ENCODE measurements around the gene THOC6.

Gene THOC6

DNA sequence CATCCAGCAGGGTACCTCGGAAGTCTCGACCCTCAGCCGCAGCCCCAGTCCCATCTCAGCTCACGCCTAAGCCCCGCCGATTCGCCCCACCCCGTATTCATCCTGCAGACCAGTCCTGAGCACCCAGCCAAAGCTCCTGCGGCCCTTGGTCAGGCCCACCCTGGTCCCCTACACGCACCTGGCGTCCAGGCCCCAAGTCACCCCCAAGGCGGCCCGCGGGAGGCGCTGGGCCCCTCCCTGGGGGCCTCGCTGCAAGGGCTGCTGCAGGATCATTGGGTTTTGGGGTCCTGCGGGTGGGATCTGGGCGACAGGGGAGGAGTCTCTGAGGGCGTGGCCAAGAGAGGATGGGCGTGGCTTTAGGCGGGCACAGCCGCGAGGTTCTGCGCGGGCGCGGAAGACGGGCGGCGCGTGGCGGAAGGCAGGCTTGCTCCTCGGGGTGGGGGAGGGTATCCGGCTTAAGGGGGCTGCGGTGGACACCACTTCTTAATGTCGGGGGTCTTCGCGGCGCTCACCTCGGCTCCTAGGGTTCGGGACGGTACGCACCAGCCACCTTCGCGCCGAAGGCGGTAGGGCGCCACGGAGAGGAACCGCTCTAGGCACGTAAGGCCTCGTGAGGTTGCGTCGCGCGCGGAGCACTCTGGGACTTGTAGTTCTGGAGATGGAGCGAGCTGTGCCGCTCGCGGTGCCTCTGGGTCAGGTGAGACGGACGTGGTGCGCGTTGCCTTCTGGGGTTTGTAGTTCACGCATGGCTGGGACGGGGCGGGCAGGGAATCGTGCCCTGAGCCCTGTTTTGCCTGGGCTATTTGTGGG lies at the start of gene THOC6, which contains the start of gene HCFC1R1:
Gene THOC6 (plus strand): TSS at position 367 of the 810 bp plus-strand sequence. CDS start 292 bp downstream, at position 659.
Gene HCFC1R1 (minus strand): TSS at position 274 of the 810 bp plus-strand sequence. CDS start 1 bp downstream, at position 273.
- DNase-seq (ENCODE audit: low read depth, low spot score), result peak; percentile 92

GRCh38 chr16:2974319-2975056 lies 49.3 kb upstream of the THOC6 start:
- no peak for DNase-seq (ENCODE audit: low read depth, low spot score)

GRCh38 chr16:2975161-2975795 lies 48.6 kb upstream of the THOC6 start:
- no peak for DNase-seq (ENCODE audit: low read depth, low spot score)

- no peak for DNase-seq (ENCODE audit: low read depth, low spot score)
Observed at GRCh38 chr16:2976201-2976600, 47.6 kb upstream of the THOC6 start.

GRCh38 chr16:2976673-2977072 lies 47.2 kb upstream of the THOC6 start:
- no peak for DNase-seq (ENCODE audit: low read depth, low spot score)

GRCh38 chr16:2977440-2977839 lies 46.4 kb upstream of the THOC6 start:
- no peak for DNase-seq (ENCODE audit: low read depth, low spot score)

DNA sequence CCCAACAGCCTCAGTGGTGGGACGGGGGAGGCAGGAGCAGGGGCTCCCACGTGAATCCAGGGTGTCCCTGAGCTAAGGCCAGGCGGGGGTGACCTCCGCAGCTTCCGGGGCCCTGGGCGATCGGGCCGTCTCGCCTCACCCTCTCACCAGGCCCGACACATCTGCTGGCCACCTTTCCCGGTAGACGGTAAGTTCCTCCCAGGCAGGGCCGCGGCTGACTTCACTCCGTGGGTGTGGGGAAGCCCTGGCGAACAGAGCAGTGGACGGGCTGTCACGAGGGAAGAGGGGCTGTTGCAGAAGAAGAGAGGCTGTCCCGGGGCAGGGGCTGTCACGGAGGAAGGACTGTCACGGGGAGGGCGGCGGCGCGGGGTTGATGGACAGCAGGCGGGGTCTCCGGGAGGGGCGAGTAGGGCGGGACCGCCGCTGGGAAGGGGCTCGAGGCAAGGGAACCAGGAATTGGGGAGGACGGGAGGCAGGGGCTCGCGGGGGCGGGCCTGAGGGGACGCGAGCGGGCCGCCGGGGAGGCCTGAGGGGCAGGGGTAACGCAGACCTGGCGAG lies 44.1 kb upstream of the THOC6 start:
- DNase-seq (ENCODE audit: low read depth, low spot score), result no peak

DNA sequence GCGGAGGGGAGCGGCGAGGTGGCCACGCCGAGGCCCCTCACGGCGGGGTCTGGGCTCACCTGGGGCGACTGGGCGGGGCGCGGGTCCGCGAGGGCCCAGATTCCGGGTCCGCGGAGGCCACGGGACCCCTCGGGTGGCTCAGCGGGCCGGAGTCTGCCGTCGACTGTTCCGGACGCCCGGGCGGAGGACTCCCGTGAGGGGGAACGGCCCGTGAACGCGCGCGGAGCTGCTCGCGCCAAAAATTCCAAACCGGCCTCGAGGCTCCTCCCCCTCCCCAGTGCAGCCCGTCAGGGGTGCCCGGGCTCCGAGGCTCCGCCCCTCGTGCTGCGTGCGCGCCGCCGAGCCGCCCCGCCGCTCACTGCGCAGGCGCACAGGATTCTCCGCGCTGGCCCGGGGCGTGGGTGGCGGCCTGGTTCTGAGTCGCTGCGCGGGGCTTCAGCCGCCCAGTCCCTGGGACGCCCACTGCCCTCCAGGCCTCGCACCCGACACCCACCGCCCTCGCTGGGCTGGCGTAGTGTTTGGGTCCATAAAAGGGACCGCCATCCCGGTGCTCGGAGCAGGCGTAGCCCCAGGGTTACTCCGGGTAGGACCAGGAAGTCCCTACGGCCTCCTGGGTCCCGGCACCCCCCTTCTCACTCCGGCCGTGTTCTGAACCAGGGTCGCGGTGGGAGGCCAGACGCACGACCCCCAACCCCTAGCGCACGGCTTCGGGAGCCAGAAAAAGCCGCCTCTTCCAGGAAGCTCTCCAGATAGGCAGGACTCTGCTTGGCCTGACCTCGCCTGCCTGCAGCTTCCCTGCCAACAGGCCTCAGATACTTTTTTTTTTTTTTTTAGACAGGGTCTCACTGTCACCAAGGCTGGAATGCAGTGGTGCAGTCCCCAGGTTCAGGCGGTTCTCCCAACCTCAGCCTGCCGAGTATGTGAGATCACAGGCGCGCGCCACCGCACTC lies 43.3 kb upstream of the THOC6 start, which contains the start of gene PKMYT1:
Gene PKMYT1 (minus strand): TSS at position 220 of the 950 bp plus-strand sequence. CDS start 789 bp downstream, outside the sequence.
- DNase-seq (ENCODE audit: low read depth, low spot score), result peak; percentile 34

GRCh38 chr16:2981177-2981898 lies 42.5 kb upstream of the THOC6 start:
- no peak for DNase-seq (ENCODE audit: low read depth, low spot score)

DNA sequence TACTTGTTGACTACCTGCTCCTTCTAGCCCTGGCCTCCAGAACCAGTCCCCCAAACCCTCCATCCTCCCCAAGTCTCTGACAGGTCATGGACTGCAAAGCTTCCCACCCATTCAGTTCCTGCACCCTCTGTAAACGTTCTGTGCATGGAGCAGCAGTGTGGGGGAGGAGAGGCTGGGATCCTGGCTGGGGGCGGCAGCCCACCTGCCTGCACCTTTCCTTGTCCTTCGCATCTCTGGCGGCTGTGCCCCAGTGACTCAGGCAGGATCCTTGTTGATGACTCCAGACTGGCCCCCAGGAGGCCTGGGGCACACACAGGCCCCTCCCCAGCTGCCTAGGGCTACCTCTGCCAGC lies 42.0 kb upstream of the THOC6 start:
- no peak for DNase-seq (ENCODE audit: low read depth, low spot score)

GRCh38 chr16:2982402-2982801 lies 41.4 kb upstream of the THOC6 start:
- no peak for DNase-seq (ENCODE audit: low read depth, low spot score)

DNA sequence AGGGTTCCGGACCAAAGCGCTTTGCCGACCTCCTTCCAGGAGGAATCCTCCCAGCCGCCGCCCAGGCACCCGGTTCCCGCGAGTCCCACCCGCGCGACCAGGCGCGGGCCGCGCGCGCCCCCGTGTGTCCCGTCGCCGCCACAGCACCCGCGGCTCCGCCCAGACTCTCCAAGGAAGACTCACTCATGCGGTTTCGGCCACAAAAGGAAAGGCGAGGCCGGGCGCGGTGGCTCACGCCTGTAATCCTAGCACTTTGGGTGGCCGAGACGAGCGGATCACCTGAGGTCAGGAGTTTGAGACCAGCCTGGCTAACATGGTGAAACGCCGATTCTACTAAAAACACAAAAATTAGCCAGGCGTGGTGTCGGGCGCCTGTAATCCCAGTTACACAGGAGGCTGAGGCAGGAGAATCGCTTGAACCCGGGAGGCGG lies 40.1 kb upstream of the THOC6 start:
- DNase-seq (ENCODE audit: low read depth, low spot score), result no peak

DNA sequence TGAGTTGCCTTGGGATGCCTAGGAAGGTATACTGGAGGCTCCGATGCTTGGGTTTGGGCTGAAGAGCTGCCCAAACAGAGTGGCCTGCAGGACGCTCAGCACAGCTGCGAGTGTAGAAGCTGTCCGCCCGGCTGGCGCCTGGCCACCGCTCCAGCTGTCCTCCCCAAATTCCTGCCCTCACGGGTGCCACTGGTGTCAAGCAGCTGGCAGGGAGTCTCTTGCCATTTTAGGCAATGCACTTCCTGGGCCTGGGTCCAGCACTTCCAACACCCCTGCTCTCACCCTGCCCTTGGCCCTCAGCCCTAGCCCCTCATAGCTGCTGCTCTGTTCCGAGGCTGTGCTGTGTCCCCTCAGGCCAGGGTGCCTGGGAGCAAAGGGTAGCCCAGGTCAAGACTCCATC lies 38.4 kb upstream of the THOC6 start:
- DNase-seq (ENCODE audit: low read depth, low spot score), result no peak

DNA sequence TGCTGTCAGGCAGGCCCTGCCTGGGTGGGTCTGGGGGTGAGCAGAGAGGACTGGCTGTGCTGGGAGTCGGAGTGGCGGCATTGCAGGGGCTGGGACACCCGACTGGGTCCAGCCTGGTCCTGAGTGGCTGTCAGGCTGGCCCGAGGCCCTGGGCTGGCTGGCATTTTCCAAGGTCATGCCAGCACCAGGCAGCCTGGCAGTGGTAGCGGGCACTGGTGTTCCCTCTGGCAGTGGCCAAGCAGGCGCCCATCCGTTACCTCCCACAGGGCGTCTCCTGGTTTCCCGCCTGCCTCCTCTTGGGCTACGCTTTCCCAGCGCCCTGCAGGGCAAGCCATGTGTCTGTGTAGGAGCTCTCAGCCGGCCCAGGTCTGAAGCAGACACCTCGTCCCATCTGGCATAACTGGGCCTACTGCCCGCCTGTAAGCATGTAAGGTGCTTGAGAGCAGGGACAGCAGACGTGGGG lies 37.9 kb upstream of the THOC6 start:
- DNase-seq (ENCODE audit: low read depth, low spot score), result no peak

DNA sequence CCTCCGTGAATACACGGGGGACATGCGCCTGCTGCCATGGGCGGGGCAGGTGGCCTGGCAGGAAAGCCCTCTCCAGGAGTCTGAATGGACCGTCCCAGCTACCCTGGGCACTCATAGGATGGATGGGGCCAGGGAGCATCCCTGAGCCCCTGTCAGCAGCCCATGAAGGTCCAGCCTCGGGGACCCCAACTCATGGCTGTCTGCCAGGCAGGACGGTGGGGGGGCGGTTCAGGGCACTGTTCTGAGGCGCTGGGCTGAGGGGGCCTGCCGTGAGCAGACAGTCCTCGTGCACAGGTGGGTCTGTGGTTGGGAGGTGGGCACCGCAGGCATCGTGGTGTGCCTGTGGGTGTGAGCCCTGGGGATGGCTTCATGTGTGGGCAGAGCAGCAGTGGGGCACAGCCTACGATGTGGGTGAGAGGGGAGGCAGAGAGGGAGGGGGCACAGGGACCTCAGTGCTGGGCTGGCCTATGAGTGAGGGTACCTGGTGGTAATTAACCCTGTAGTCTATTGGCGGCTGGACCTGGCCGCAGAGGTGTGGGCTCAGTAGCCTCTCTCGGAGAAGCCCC lies 37.1 kb upstream of the THOC6 start:
- DNase-seq (ENCODE audit: low read depth, low spot score), result no peak

DNA sequence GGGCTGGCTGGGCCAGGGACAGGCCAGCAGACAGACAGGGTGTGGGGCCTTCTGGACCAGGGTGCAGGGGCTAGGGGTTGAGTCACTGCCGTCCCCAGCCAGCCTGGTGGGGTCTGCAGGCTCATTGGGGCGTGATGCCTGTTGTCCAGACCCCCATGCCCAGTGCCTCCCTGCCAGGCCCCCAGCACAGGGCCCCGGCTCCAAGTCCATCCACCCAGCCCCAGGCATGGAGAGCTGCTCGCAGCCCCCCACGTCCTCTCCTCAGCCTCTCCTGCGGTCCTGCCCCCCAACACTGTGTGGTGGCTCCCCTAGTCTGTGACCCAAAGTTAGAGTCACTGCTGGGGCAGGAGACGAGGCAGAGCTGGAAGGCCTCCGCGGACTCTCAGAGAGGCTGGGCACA lies 36.5 kb upstream of the THOC6 start:
- no peak for DNase-seq (ENCODE audit: low read depth, low spot score)

GRCh38 chr16:2987833-2988232 lies 36.0 kb upstream of the THOC6 start:
- no peak for DNase-seq (ENCODE audit: low read depth, low spot score)

DNA sequence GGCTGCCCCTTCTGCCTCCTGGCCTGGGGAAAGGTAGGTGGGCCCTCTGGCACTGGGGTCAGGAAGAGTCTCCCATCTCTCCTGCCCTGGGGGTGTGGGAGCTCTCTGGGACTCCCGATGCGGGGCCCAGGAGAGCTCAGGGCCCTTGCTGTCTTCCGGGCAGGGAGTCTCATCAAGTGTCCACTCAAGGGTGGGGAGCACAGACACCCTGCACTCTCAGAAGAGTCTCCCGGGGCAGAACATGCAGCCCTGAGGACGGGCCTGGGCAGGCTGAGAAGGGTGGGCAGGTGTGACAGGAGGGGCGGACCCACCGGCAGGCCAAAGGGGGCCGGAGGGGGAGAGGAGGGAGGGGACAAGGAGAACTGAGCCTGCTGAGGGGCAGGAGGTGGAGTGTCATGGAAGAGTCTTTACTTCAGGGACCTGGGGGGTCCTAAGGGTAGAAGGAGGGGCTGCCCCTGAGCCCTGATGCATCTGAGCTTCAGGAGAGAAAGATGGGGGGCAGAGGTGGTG lies 35.2 kb upstream of the THOC6 start:
- DNase-seq (ENCODE audit: low read depth, low spot score), result no peak

- DNase-seq (ENCODE audit: low read depth, low spot score), result no peak
Observed at GRCh38 chr16:2990891-2991290, 32.9 kb upstream of the THOC6 start.

All from brain pericyte (primary cell).